Neural progenitor cell (in vitro differentiated cells): ENCODE data around the gene DYSF. TPM values are rescaled to one million over a fixed set of nuclear protein-coding genes. Genes with fewer than 3 reads are reported as not detected.

Source experiments
- DNase-seq: peaks from one replicate; pipeline ENCODE4 v3.0.0-alpha.2; 2016; ENCODE audit warnings: low spot score
- H2AFZ ChIP-seq: fragments of 200-600 bp; sonication (generic); replicated peaks from 2 replicates; pipeline ENCODE4 v1.6.1; 2016; ENCODE audit warnings: antibody characterized with exemption
- H3F3A ChIP-seq: fragments of 200-600 bp; sonication (generic); 2 replicates; pipeline ENCODE4 v1.6.1; 2016; ENCODE audit warnings: antibody characterized with exemption, low read depth
- H3K27ac ChIP-seq: fragments of 200-600 bp; sonication (generic); 2 replicates; pipeline ENCODE4 v1.5.1; 2016; ENCODE audit warnings: mild to moderate bottlenecking
- H3K27me3 ChIP-seq: fragments of 200-600 bp; sonication (generic); 2 replicates; pipeline ENCODE4 v1.6.1; 2016; ENCODE audit warnings: mild to moderate bottlenecking, moderate library complexity
- H3K36me3 ChIP-seq: fragments of 200-600 bp; sonication (generic); 2 replicates; pipeline ENCODE4 v1.5.1; 2016
- H3K4me1 ChIP-seq: fragments of 200-600 bp; sonication (generic); 2 replicates; pipeline ENCODE4 v1.6.1; 2016; ENCODE audit warnings: mixed run types
- H3K4me2 ChIP-seq: fragments of 200-600 bp; sonication (generic); 2 replicates; pipeline ENCODE4 v1.6.1; 2016
- H3K4me3 ChIP-seq: fragments of 200-600 bp; sonication (generic); 2 replicates; pipeline ENCODE4 v1.5.1; 2016
- H3K79me2 ChIP-seq: fragments of 200-600 bp; sonication (generic); 2 replicates; pipeline ENCODE4 v1.6.1; 2016; ENCODE audit warnings: low read depth
- H3K9ac ChIP-seq: fragments of 200-600 bp; sonication (generic); 2 replicates; pipeline ENCODE4 v1.6.1; 2016
- H3K9me3 ChIP-seq: fragments of 200-600 bp; sonication (generic); 2 replicates; pipeline ENCODE4 v1.5.1; 2016; ENCODE audit warnings: low read depth
- H4K20me1 ChIP-seq: fragments of 200-600 bp; sonication (generic); 2 replicates; pipeline ENCODE4 v1.6.1; 2016; ENCODE audit warnings: low read depth
- H3K27ac Mint-ChIP-seq: 3 replicates; pipeline ENCODE4 v1.8.0; 2021; ENCODE audit warnings: mixed read lengths
- H3K27me3 Mint-ChIP-seq: 2 replicates; pipeline ENCODE4 v1.8.0; 2022; ENCODE audit warnings: low read depth, mild to moderate bottlenecking, inconsistent platforms, moderate library complexity, mixed read lengths; ENCODE audit not compliant: insufficient read depth
- H3K36me3 Mint-ChIP-seq: 3 replicates; pipeline ENCODE4 v1.8.0; 2021; ENCODE audit warnings: mixed read lengths
- H3K4me1 Mint-ChIP-seq: 3 replicates; pipeline ENCODE4 v1.8.0; 2021; ENCODE audit warnings: mixed read lengths
- H3K4me3 Mint-ChIP-seq: 3 replicates; pipeline ENCODE4 v1.8.0; 2021; ENCODE audit warnings: mild to moderate bottlenecking, moderate library complexity, mixed read lengths
- H3K9me3 Mint-ChIP-seq: 3 replicates; pipeline ENCODE4 v1.8.0; 2020; ENCODE audit warnings: mixed read lengths
- CTCF ChIP-seq: fragments of 200-600 bp; sonication (generic); IDR thresholded peaks from 2 replicates; pipeline ENCODE4 v1.5.1; 2017; ENCODE audit warnings: antibody characterized with exemption, mild to moderate bottlenecking
- EZH2 ChIP-seq: fragments of 200-600 bp; sonication (generic); IDR thresholded peaks from 2 replicates; pipeline ENCODE4 v1.6.1; 2017; ENCODE audit warnings: antibody characterized with exemption, mild to moderate bottlenecking, moderate library complexity
- EZH2phosphoT487 ChIP-seq: fragments of 200-600 bp; sonication (generic); IDR thresholded peaks from 2 replicates; pipeline ENCODE4 v1.6.1; 2017; ENCODE audit warnings: antibody characterized with exemption
- total RNA-seq: library from RNA; depleted of rRNA; stranded (reverse); fragments of >200 nt; gene quantifications from 2 replicates; pipeline ENCODE4 v1.2.3, GENCODE V29; 2015; ENCODE audit warnings: low replicate concordance

DYSF gene
- total RNA-seq, 1 donor from 2014 or later = 0.39 TPM

GRCh38 chr2:71462056-71462605 lies 8.8 kb downstream of the DYSF start:
- Mint-ChIP-seq H3K27me3 (peaks cover 10% of the 10 kb centered on the region), H3K9me3 (no peaks in the 10 kb centered on the region), H3K4me3 (no peak overlapping the region), H3K4me1 (peaks cover 15% of the 10 kb centered on the region), H3K27ac (no peak overlapping the region), H3K36me3 (no peaks in the 10 kb centered on the region)
- Histone ChIP-seq H3K36me3 (no peaks in the 10 kb centered on the region), H3K4me1 (peaks cover 4% of the 10 kb centered on the region), H3K27ac (no peak overlapping the region), H3F3A (peaks cover 6% of the 10 kb centered on the region), H3K27me3 (peaks cover 62% of the 10 kb centered on the region), H4K20me1 (peaks cover 10% of the 10 kb centered on the region), H3K4me2 (no peak overlapping the region), H3K4me3 (no peak overlapping the region), H3K9me3 (no peaks in the 10 kb centered on the region), H3K9ac (no peak overlapping the region), H2AFZ (no peak overlapping the region), H3K79me2 (no peaks in the 10 kb centered on the region)
- TF ChIP-seq EZH2phosphoT487 = no peak
- TF ChIP-seq EZH2 = no peak
- no peak for TF ChIP-seq CTCF
- no peak for DNase-seq

- Histone ChIP-seq H3K27ac (no peak overlapping the region), H3K4me1 (peaks cover 7% of the 10 kb centered on the region), H2AFZ (no peak overlapping the region), H3K9ac (no peak overlapping the region), H3K9me3 (no peaks in the 10 kb centered on the region), H3F3A (peaks cover 6% of the 10 kb centered on the region), H3K36me3 (no peaks in the 10 kb centered on the region), H3K79me2 (no peaks in the 10 kb centered on the region), H4K20me1 (peaks cover 10% of the 10 kb centered on the region), H3K4me3 (no peak overlapping the region), H3K27me3 (peaks cover 69% of the 10 kb centered on the region), H3K4me2 (no peak overlapping the region)
- Mint-ChIP-seq H3K27me3 (peaks cover 12% of the 10 kb centered on the region), H3K9me3 (no peaks in the 10 kb centered on the region), H3K27ac (no peak overlapping the region), H3K4me1 (peaks cover 20% of the 10 kb centered on the region), H3K36me3 (no peaks in the 10 kb centered on the region), H3K4me3 (no peak overlapping the region)
- TF ChIP-seq EZH2phosphoT487 (no peak), CTCF (no peak), EZH2 (no peak)
- no peak for DNase-seq
These were observed 9.4 kb downstream of the DYSF start for GRCh38 chr2:71462641-71463341.

GRCh38 chr2:71463342-71463654 lies 9.9 kb downstream of the DYSF start:
- H3K9me3 ChIP-seq = no peaks in the 10 kb centered on the region

More at GRCh38 chr2:71463342-71463654, 9.9 kb downstream of the DYSF start:
- Histone ChIP-seq H4K20me1 (peaks cover 10% of the 10 kb centered on the region), H3K4me1 (peaks cover 7% of the 10 kb centered on the region), H3K27me3 (peaks cover 74% of the 10 kb centered on the region), H3K4me3 (no peak overlapping the region), H2AFZ (no peak overlapping the region), H3K36me3 (no peaks in the 10 kb centered on the region), H3F3A (peaks cover 6% of the 10 kb centered on the region), H3K4me2 (no peak overlapping the region), H3K27ac (no peak overlapping the region), H3K79me2 (no peaks in the 10 kb centered on the region), H3K9ac (no peak overlapping the region)
- no peak overlapping the region for H3K27ac Mint-ChIP-seq
- H3K9me3 Mint-ChIP-seq = no peaks in the 10 kb centered on the region
- no peak overlapping the region for H3K4me3 Mint-ChIP-seq
- TF ChIP-seq CTCF (no peak), EZH2 (no peak)
- peaks cover 20% of the 10 kb centered on the region for H3K4me1 Mint-ChIP-seq
- H3K27me3 Mint-ChIP-seq = peaks cover 15% of the 10 kb centered on the region
- no peaks in the 10 kb centered on the region for H3K36me3 Mint-ChIP-seq
- no peak for DNase-seq
